ENCODE results near the gene GATA3.

GRCh38 chr10:8060704-8061121 is 6.2 kb downstream of the GATA3 start:
- no peak for TF ChIP-seq CTCF (IDR thresholded peaks at IDR 0.05; ENCODE audit: low read length)
- TF ChIP-seq EZH2 (optimal IDR thresholded peaks at IDR 0.05; ENCODE audit: low read depth, low read length): no peak
- no peak for TF ChIP-seq EZH2phosphoT487 (IDR thresholded peaks at IDR 0.05; ENCODE audit: low read length)

Measured in MM.1S (cell line).